MM.1S (cell line): Measurements from ENCODE around the gene PLPP7.

Source experiments
- DNase-seq: peaks from one replicate; pipeline ENCODE4 v3.0.0-alpha.2; 2015
- H2AFZ ChIP-seq: fragments of 300-600 bp; sonication (generic); 2 replicates; pipeline ENCODE4 v1.6.0; 2016; ENCODE audit warnings: antibody characterized with exemption, low read length
- H3F3A ChIP-seq: fragments of 300-600 bp; sonication (generic); 2 replicates; pipeline ENCODE4 v1.6.1; 2016; ENCODE audit warnings: mild to moderate bottlenecking, antibody characterized with exemption, low read length, moderate library complexity, mixed read lengths; ENCODE audit not compliant: insufficient read depth
- H3K27ac ChIP-seq: fragments of 300-600 bp; sonication (generic); 2 replicates; pipeline ENCODE4 v1.5.1; 2016; ENCODE audit warnings: mild to moderate bottlenecking, low read length
- H3K27me3 ChIP-seq: fragments of 300-600 bp; sonication (generic); replicated peaks from 2 replicates; pipeline ENCODE4 v1.6.0; 2016; ENCODE audit warnings: low read length; ENCODE audit not compliant: insufficient read depth
- H3K36me3 ChIP-seq: fragments of 300-600 bp; sonication (generic); replicated peaks from 2 replicates; pipeline ENCODE4 v1.6.1; 2016; ENCODE audit warnings: mild to moderate bottlenecking, low read length, mixed read lengths; ENCODE audit not compliant: insufficient read depth
- H3K4me1 ChIP-seq: fragments of 300-600 bp; sonication (generic); 2 replicates; pipeline ENCODE4 v1.6.1; 2016; ENCODE audit warnings: low read length, mixed read lengths
- H3K4me2 ChIP-seq: fragments of 300-600 bp; sonication (generic); 2 replicates; pipeline ENCODE4 v1.6.0; 2016; ENCODE audit warnings: low read depth, low read length
- H3K4me3 ChIP-seq: fragments of 300-600 bp; sonication (generic); 2 replicates; pipeline ENCODE4 v1.5.1; 2016; ENCODE audit warnings: low read length, mixed read lengths
- H3K79me2 ChIP-seq: fragments of 300-600 bp; sonication (generic); 2 replicates; pipeline ENCODE4 v1.6.1; 2016; ENCODE audit warnings: mixed run types, low read length, mixed read lengths
- H3K9ac ChIP-seq: fragments of 300-600 bp; sonication (generic); 2 replicates; pipeline ENCODE4 v1.6.1; 2016; ENCODE audit warnings: low read length, mixed read lengths
- H3K9me2 ChIP-seq: fragments of 300-600 bp; sonication (generic); replicated peaks from 2 replicates; pipeline ENCODE4 v1.6.1; 2016; ENCODE audit warnings: mild to moderate bottlenecking, low read length, mixed read lengths; ENCODE audit not compliant: insufficient read depth
- H3K9me3 ChIP-seq: fragments of 300-600 bp; sonication (generic); replicated peaks from 2 replicates; pipeline ENCODE4 v1.6.1; 2016; ENCODE audit warnings: mild to moderate bottlenecking, low read length, mixed read lengths; ENCODE audit not compliant: insufficient read depth
- H4K20me1 ChIP-seq: fragments of 300-600 bp; sonication (generic); 2 replicates; pipeline ENCODE4 v1.6.1; 2016; ENCODE audit warnings: mild to moderate bottlenecking, low read length, moderate library complexity, mixed read lengths; ENCODE audit not compliant: insufficient read depth
- EZH2 ChIP-seq: fragments of 300-600 bp; sonication (generic); optimal IDR thresholded peaks from 2 replicates; pipeline ENCODE3; 2017; ENCODE audit warnings: low read depth, mild to moderate bottlenecking, antibody characterized with exemption, low read length, mixed read lengths
- EZH2phosphoT487 ChIP-seq: fragments of 300-600 bp; sonication (generic); IDR thresholded peaks from 2 replicates; pipeline ENCODE4 v1.6.1; 2018; ENCODE audit warnings: antibody characterized with exemption, low read length
- TF ChIP-seq, protein P1 (sequence below): fragments of 300-600 bp; sonication (generic); IDR thresholded peaks from 2 replicates; pipeline ENCODE4 v1.5.1; 2016; ENCODE audit warnings: antibody characterized with exemption, low read length, mixed read lengths

The PLPP7 gene

DNA sequence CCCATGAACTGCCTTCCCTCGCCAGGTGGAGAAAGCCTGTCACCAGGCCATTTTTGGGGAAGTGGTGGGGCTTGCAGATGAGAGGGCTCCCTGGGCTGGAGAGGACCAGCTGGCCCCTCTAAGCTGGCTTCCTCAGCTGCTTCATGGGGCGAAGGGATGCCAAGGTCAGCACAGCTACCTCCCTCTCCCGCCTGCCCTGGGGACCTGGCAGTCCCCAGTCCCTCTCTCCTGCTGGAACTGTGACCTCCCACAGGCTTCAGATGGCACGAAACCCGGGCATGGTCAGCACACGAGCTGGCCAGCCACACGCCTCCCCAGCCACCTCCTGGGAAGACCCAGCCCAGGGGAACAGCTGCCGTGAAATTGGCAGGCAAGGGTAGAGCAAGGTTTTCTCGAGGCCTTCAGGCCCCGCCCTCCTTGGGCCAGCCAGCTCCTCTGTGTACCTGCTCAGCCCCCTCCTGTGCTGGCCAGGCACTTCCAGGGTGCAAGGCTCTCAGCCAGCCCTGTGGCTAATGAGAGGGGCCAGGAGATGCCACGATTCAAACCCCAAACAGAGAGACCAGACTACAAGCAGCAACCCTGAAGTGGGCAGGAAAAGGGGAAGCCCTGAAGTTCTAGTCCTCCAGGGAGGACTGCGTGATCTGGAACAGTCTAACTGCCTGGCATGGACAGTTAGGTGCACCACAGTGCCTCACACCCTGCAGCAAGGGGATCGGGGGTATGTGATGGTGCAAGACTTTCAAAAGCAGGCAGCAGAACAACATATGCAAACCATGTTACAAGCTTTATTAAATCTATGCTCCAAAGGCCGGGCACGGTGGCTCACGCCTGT lies 12.9 kb downstream of the PLPP7 start:
- no peak for DNase-seq
- H3K9me3 ChIP-seq, result no peaks in the 10 kb centered on the region
- H3K9me2 ChIP-seq, result no peaks in the 10 kb centered on the region
- no peak overlapping the region for H3K4me2 ChIP-seq
- no peaks in the 10 kb centered on the region for H3K27me3 ChIP-seq
- no peak overlapping the region for H3K9ac ChIP-seq
- H3K27ac ChIP-seq, result no peak overlapping the region
- H3K4me3 ChIP-seq, result no peak overlapping the region
- no peaks in the 10 kb centered on the region for H4K20me1 ChIP-seq
- no peaks in the 10 kb centered on the region for H3F3A ChIP-seq
- no peak overlapping the region for H2AFZ ChIP-seq
- H3K36me3 ChIP-seq, result no peaks in the 10 kb centered on the region
- H3K4me1 ChIP-seq, result no peaks in the 10 kb centered on the region
- no peaks in the 10 kb centered on the region for H3K79me2 ChIP-seq
- TF ChIP-seq EZH2phosphoT487, result no peak
- TF ChIP-seq EZH2, result no peak
- TF ChIP-seq, protein P1, sequence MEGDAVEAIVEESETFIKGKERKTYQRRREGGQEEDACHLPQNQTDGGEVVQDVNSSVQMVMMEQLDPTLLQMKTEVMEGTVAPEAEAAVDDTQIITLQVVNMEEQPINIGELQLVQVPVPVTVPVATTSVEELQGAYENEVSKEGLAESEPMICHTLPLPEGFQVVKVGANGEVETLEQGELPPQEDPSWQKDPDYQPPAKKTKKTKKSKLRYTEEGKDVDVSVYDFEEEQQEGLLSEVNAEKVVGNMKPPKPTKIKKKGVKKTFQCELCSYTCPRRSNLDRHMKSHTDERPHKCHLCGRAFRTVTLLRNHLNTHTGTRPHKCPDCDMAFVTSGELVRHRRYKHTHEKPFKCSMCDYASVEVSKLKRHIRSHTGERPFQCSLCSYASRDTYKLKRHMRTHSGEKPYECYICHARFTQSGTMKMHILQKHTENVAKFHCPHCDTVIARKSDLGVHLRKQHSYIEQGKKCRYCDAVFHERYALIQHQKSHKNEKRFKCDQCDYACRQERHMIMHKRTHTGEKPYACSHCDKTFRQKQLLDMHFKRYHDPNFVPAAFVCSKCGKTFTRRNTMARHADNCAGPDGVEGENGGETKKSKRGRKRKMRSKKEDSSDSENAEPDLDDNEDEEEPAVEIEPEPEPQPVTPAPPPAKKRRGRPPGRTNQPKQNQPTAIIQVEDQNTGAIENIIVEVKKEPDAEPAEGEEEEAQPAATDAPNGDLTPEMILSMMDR, result no peak

DNA sequence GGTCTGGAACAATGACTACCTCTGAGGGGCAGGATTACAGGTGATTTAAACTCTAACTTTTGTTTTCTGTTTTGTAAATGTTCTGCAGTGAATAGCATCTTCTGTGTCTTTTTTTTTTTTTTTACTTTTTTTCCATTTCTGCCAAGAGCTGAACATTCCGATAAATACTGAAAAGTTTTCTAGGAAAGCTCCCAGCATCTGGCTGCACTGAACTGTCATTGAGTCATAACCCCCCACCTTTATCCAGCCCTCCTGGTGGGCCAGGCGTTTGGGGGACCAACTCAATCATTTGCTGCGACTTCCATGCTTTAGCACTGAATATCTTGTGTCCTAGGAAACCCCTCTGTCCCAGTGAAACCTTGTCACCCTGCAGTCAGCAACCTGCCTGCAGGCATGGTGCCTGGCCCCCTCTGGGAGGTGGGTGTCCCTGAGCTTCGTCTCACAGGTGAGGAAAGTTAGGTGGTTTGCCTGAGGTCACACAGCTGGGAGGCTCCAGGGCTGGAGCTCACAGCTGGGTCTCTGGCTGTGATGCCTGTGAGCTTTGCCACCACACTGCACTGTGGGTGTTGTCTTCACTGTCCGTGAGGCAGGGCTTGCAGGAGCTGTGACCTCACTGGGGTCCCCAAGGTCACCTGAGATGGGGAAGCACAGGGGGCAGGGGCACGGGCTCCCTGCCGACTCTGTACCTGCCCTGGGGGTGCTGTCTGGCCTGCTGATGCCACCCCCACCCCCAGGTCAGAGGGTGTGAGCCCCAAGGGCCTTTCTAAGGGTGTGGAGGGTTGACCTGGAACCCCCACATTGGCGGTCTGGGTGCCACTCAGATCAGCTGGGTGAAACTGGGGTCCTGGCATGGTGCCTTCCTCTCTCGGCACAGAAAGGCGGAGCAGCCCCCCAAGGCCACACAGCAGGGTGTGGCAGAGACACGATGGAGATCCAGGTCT lies 14.1 kb downstream of the PLPP7 start:
- H3K27me3 ChIP-seq, result no peaks in the 10 kb centered on the region
- H3K36me3 ChIP-seq, result no peaks in the 10 kb centered on the region
- no peaks in the 10 kb centered on the region for H4K20me1 ChIP-seq
- no peak overlapping the region for H3K4me2 ChIP-seq
- DNase-seq, result no peak
- TF ChIP-seq EZH2phosphoT487 (no peak), EZH2 (no peak)
- TF ChIP-seq, protein P1, result no peak
- H3K9ac ChIP-seq, result no peak overlapping the region
- no peaks in the 10 kb centered on the region for H3K9me3 ChIP-seq
- no peaks in the 10 kb centered on the region for H3F3A ChIP-seq
- H3K4me1 ChIP-seq, result no peaks in the 10 kb centered on the region
- H3K4me3 ChIP-seq, result no peak overlapping the region
- H3K27ac ChIP-seq, result no peak overlapping the region
- no peaks in the 10 kb centered on the region for H3K9me2 ChIP-seq
- H2AFZ ChIP-seq, result no peak overlapping the region
- H3K79me2 ChIP-seq, result no peaks in the 10 kb centered on the region

DNA sequence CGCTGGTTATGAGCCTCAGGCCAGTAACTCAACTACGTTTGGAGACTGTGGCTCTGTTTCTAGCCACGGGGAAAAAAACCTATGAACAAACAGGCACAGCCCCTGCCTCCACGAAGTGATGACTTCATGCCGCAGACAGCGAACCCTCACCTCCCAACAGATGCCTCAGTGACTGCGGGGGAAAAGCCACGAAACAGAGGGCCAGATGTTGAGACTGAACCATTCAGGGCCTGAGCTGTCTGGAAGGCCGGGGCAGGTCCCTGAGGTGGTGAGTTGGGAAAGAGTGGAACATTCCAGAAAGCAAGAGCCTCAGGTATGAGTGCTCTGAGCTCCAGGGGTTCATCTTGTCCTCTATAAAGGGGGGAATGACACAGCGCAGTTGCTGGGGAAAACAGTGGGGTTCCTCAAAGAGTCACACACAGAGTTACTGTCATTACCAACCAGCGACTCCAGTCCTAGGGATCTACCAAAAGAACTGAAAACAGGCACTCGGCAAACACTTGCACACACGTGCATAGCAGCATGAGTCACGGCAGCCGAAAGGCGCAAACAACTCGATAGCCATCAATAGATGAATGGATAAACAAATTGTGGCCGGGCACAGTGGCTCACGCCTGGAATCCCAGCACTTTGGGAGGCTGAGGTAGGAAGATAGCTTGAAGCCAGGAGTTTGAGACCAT lies 15.3 kb downstream of the PLPP7 start:
- DNase-seq, result no peak
- Histone ChIP-seq H3K9me3 (no peaks in the 10 kb centered on the region), H3K27ac (no peak overlapping the region), H3K79me2 (no peaks in the 10 kb centered on the region), H2AFZ (no peak overlapping the region), H3K9ac (no peak overlapping the region), H4K20me1 (no peaks in the 10 kb centered on the region), H3K4me1 (no peaks in the 10 kb centered on the region), H3K4me3 (no peak overlapping the region), H3F3A (no peaks in the 10 kb centered on the region), H3K36me3 (no peaks in the 10 kb centered on the region), H3K9me2 (no peaks in the 10 kb centered on the region), H3K4me2 (no peak overlapping the region), H3K27me3 (no peaks in the 10 kb centered on the region)
- TF ChIP-seq EZH2phosphoT487 (no peak), EZH2 (no peak)
- TF ChIP-seq, protein P1, result no peak
